ENCODE measurements around the gene C14orf180. TPM values are rescaled to one million over a fixed set of nuclear protein-coding genes. Genes with fewer than 3 reads are reported as not detected.

C14orf180 gene
- total RNA-seq, 5 donors from 2014 or later (not counting 1 experiment from before 2014, with no cell fraction given) = not detected

DNA sequence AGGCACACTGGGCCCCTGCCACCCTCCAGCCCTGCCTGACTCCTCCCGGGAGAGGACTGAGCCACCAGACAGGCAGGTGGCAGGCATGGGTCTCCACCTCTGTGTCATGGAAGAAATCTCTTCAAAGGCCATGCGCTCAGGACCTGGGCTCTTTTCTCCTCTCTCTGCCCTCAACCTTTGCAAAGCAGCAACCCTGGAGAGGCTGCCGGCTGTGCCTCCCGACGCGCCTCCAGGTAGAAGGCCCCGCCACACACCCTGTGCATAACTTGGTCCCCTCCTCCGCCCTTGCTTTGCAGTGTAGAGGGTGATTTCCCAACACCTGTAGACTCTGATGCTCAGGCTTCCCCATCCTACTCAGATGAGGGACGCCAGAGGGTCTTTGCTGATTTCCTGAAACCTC, 53.2 kb downstream of the C14orf180 start:
- no peaks in the 10 kb centered on the region for H3K4me1 Mint-ChIP-seq
- WGBS (ENCODE audit: insufficient coverage) = 57% methylated on average over 2 of the region's 9 CpGs
- no peak overlapping the region for H3K27ac Mint-ChIP-seq
- H3K36me3 ChIP-seq (ENCODE audit: control insufficient read depth in 2 of 2, extremely low read depth in 1 of 2, insufficient read depth in 1 of 2, low read length in 1 of 2) = no peaks in the 10 kb centered on the region
- H3K9me3 Mint-ChIP-seq = peaks cover 3 to 14% (median 11%) of the 10 kb centered on the region in 3 donors
- no peak overlapping the region for H3K27ac ChIP-seq (ENCODE audit: low read length)
- H3K27me3 ChIP-seq (replicated peaks in 1 of 2; ENCODE audit: control insufficient read depth in 2 of 2, extremely low read depth in 1 of 2, insufficient read depth in 2 of 2, low read length in 1 of 2) = peaks cover 0 to 40% of the 10 kb centered on the region in 2 experiments
- no peak overlapping the region for H3K4me3 ChIP-seq (ENCODE audit: control insufficient read depth in 1 of 2, extremely low read depth in 1 of 2, low read length in 1 of 2)
- ChIA-PET POLR2A (no interaction called here), CTCF (interaction anchor here in 1 of 2 donors (0.6 kb wide), 1 partner anchor 9 kb away, joined by 3 read pairs; no protein-coding TSS in a partner anchor)
- no peaks in the 10 kb centered on the region for H3K27me3 Mint-ChIP-seq
- no peaks in the 10 kb centered on the region for H3K9me3 ChIP-seq
- no peaks in the 10 kb centered on the region for H3K4me1 ChIP-seq (ENCODE audit: control insufficient read depth in 1 of 2, extremely low read depth in 1 of 2, insufficient read depth in 2 of 2, low read length in 2 of 2)
- DNase-seq = no peak
- ATAC-seq (replicated peaks in 1 of 4) = no peak
- peaks cover 3% of the 10 kb centered on the region for H3K36me3 Mint-ChIP-seq
- no peak overlapping the region for H3K4me3 Mint-ChIP-seq

DNA sequence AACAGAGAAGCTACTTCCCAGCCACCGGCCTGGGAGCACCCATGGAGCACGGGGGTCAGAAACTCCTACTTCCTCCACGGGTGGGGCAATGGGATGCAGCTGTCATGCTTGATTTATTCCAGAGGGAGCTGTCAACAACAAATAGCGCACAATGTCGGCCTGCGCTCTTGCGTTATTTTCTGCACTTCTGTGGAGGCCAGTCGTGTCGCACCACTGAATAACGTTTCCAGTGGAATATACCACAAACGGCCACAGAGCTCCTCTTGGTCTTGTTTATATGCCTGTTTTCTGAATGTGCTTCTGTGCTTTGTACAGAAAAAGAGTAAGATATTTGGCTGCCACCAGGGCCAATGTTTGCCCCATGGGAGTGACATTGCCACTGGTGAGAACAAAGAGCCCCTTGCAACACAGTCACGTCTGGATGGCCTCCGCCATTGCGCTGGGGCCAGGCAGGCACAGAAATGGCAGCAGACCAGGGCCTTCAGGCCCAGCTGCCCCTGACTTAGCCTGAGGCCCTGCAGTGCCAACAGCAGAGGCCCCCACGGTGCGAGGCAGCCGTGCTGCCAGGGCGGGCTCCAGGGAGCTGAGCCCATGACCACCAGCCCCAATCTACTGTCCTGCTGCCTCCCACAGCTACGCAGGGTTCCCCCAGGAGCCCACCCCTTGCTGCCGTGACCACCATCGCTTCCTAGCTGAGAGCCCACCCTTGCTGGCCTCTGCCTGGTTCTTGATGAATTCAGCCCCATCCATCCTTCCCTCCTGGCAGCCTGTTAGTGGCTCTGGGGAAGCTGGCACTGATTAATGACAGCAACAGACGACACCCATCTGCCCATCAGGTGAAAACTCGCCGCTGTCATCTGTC, 53.9 kb downstream of the C14orf180 start:
- no peaks in the 10 kb centered on the region for H3K9me3 ChIP-seq
- H3K4me1 ChIP-seq (ENCODE audit: control insufficient read depth in 1 of 2, extremely low read depth in 1 of 2, insufficient read depth in 2 of 2, low read length in 2 of 2) = no peaks in the 10 kb centered on the region
- ATAC-seq (replicated peaks in 1 of 4) (no peak), DNase-seq (no peak)
- no peak overlapping the region for H3K4me3 ChIP-seq (ENCODE audit: control insufficient read depth in 1 of 2, extremely low read depth in 1 of 2, low read length in 1 of 2)
- peaks cover 0 to 3% of the 10 kb centered on the region in 2 donors for H3K27me3 Mint-ChIP-seq
- no peak overlapping the region for H3K27ac Mint-ChIP-seq
- H3K9me3 Mint-ChIP-seq = peaks cover 3 to 10% (median 6%) of the 10 kb centered on the region in 3 donors
- peaks cover 3% of the 10 kb centered on the region for H3K36me3 Mint-ChIP-seq
- no peak overlapping the region for H3K4me3 Mint-ChIP-seq
- ChIA-PET CTCF (interaction anchor here in 1 of 2 donors (0.6 kb wide), 1 partner anchor 621 kb away, joined by 3 read pairs; no protein-coding TSS in a partner anchor), POLR2A (no interaction called here)
- WGBS (ENCODE audit: insufficient coverage) = 82% methylated on average over 21 of the region's 24 CpGs
- H3K4me1 Mint-ChIP-seq = no peaks in the 10 kb centered on the region
- H3K27ac ChIP-seq (ENCODE audit: low read length) = no peak overlapping the region
- peaks cover 0 to 44% of the 10 kb centered on the region in 2 experiments for H3K27me3 ChIP-seq (replicated peaks in 1 of 2; ENCODE audit: control insufficient read depth in 2 of 2, extremely low read depth in 1 of 2, insufficient read depth in 2 of 2, low read length in 1 of 2)
- no peaks in the 10 kb centered on the region for H3K36me3 ChIP-seq (ENCODE audit: control insufficient read depth in 2 of 2, extremely low read depth in 1 of 2, insufficient read depth in 1 of 2, low read length in 1 of 2)

DNA sequence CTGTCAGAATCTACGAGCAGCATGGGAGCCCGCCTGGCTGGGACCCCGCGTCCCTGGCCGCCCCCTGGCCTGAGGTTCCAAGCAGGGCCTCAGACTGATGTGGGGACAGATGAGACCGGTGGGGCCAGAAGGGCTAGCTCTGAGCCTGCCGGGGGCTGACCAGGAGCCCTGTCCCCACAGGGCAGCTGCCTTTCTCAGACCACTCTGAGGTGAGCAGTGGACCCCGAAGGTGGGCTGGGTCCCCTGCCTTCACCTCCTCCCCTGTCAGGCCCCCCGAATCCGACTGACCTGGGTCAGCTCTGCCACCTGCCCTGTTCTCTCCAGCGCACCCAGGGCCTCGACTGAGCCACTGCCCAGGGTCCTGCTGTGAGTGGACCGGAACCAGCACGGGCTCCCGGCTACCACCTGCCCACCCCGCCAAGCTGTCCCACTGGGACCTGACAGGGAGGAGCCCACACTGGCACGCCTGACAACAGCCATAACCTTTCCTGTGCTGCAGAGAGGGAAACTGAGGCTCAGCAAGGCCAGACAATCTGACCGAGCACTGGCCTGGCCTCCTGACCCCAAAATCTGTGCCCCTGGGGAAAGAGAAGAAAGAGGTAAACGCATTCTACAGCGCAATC, 54.7 kb downstream of the C14orf180 start:
- Mint-ChIP-seq H3K4me1 (no peaks in the 10 kb centered on the region), H3K36me3 (no peaks in the 10 kb centered on the region), H3K9me3 (peaks cover under 1 to 6% (median 2%) of the 10 kb centered on the region in 3 donors), H3K27me3 (peaks cover 0 to 10% of the 10 kb centered on the region in 2 donors), H3K4me3 (no peak overlapping the region), H3K27ac (no peak overlapping the region)
- no peak for ATAC-seq (replicated peaks in 1 of 4)
- Histone ChIP-seq H3K4me3 (ENCODE audit: control insufficient read depth in 1 of 2, extremely low read depth in 1 of 2, low read length in 1 of 2) (no peak overlapping the region), H3K27me3 (replicated peaks in 1 of 2; ENCODE audit: control insufficient read depth in 2 of 2, extremely low read depth in 1 of 2, insufficient read depth in 2 of 2, low read length in 1 of 2) (peaks cover 0 to 47% of the 10 kb centered on the region in 2 experiments), H3K4me1 (ENCODE audit: control insufficient read depth in 1 of 2, extremely low read depth in 1 of 2, insufficient read depth in 2 of 2, low read length in 2 of 2) (no peaks in the 10 kb centered on the region), H3K9me3 (no peaks in the 10 kb centered on the region), H3K27ac (ENCODE audit: low read length) (no peak overlapping the region), H3K36me3 (ENCODE audit: control insufficient read depth in 2 of 2, extremely low read depth in 1 of 2, insufficient read depth in 1 of 2, low read length in 1 of 2) (no peaks in the 10 kb centered on the region)
- WGBS (ENCODE audit: insufficient coverage) = 86% methylated on average over 19 of the region's 20 CpGs
- ChIA-PET POLR2A (no interaction called here), CTCF (no interaction called here)
- no peak for DNase-seq

DNA sequence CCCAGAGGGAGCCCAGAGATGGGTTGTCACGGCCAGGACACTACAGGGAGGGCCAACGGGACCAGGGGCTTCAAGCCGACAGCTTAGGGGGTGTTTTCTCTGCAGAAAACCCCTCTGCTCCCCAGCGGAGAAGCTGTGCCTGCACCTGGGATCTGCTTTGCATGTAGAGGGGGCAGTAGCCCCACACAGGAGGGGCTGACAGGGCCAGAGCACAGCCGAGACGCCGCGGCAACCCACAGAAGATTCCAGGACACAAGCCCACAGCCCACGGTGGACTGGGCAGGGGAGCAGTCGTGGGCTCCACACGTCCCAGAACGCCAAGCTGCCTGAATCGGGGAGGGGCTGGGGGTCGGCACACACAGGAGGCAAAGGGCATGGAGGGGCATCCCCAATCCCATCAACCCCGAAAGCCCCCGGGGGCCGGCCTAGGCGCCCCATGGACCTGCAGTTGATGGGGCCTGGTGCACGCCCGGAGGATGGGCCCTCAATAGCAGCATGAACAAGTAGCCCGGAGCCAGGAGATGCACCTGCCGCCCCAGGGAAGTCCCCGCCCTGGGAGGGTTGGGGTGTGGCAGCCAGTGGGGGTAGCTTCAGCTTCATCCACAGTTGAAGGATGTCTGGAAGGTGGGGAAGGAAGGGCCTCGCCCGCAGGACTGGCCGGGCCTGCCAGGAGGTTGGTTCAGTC, 55.5 kb downstream of the C14orf180 start:
- 79% methylated on average over 21 of the region's 26 CpGs for WGBS (ENCODE audit: insufficient coverage)
- Mint-ChIP-seq H3K9me3 (peaks cover 0 to under 1% (median 0%) of the 10 kb centered on the region in 3 donors), H3K4me3 (no peak overlapping the region), H3K36me3 (no peaks in the 10 kb centered on the region), H3K27ac (no peak overlapping the region), H3K4me1 (peaks cover 0 to 4% (median 1%) of the 10 kb centered on the region in 3 donors), H3K27me3 (peaks cover 5 to 16% of the 10 kb centered on the region in 2 donors)
- Histone ChIP-seq H3K36me3 (ENCODE audit: control insufficient read depth in 2 of 2, extremely low read depth in 1 of 2, insufficient read depth in 1 of 2, low read length in 1 of 2) (no peaks in the 10 kb centered on the region), H3K27me3 (replicated peaks in 1 of 2; ENCODE audit: control insufficient read depth in 2 of 2, extremely low read depth in 1 of 2, insufficient read depth in 2 of 2, low read length in 1 of 2) (peaks cover 0 to 55% of the 10 kb centered on the region in 2 experiments), H3K9me3 (no peaks in the 10 kb centered on the region), H3K4me1 (ENCODE audit: control insufficient read depth in 1 of 2, extremely low read depth in 1 of 2, insufficient read depth in 2 of 2, low read length in 2 of 2) (peaks cover 0 to 3% of the 10 kb centered on the region in 2 experiments), H3K27ac (ENCODE audit: low read length) (no peak overlapping the region), H3K4me3 (ENCODE audit: control insufficient read depth in 1 of 2, extremely low read depth in 1 of 2, low read length in 1 of 2) (no peak overlapping the region)
- ATAC-seq (replicated peaks in 1 of 4) = no peak
- ChIA-PET CTCF (no interaction called here), POLR2A (no interaction called here)
- DNase-seq = no peak

DNA sequence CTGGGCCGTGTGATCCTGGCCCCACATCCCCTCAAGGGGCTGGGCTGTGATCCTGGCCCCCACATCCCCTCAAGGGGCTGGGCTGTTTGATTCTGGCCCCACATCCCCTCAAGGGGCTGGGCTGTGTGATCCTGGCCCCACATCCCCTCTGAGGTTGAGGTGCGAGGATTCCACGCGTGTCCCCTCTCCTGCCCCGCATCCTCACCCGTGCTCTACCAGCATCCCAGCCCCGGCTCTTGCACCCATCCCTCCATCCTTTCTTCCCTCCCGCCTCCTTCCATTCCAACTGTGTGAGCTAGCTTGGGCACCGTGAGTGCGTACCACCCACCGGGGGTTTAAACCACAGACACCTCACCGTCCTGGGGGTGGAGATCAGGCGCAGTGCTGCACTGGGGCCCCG, 56.2 kb downstream of the C14orf180 start:
- Histone ChIP-seq H3K4me1 (ENCODE audit: control insufficient read depth in 1 of 2, extremely low read depth in 1 of 2, insufficient read depth in 2 of 2, low read length in 2 of 2) (peaks cover 0 to 7% of the 10 kb centered on the region in 2 experiments), H3K27ac (ENCODE audit: low read length) (no peak overlapping the region), H3K27me3 (replicated peaks in 1 of 2; ENCODE audit: control insufficient read depth in 2 of 2, extremely low read depth in 1 of 2, insufficient read depth in 2 of 2, low read length in 1 of 2) (peaks cover 0 to 62% of the 10 kb centered on the region in 2 experiments), H3K36me3 (ENCODE audit: control insufficient read depth in 2 of 2, extremely low read depth in 1 of 2, insufficient read depth in 1 of 2, low read length in 1 of 2) (no peaks in the 10 kb centered on the region), H3K9me3 (no peaks in the 10 kb centered on the region), H3K4me3 (ENCODE audit: control insufficient read depth in 1 of 2, extremely low read depth in 1 of 2, low read length in 1 of 2) (no peak overlapping the region)
- Mint-ChIP-seq H3K9me3 (no peaks in the 10 kb centered on the region), H3K4me1 (peaks cover 0 to 6% (median 3%) of the 10 kb centered on the region in 3 donors), H3K4me3 (no peak overlapping the region), H3K27me3 (peaks cover 5 to 16% of the 10 kb centered on the region in 2 donors), H3K36me3 (no peaks in the 10 kb centered on the region), H3K27ac (no peak overlapping the region)
- CTCF ChIA-PET = no interaction called here
- ATAC-seq (replicated peaks in 1 of 4) = no peak
- 71% methylated on average over 9 of the region's 14 CpGs for WGBS (ENCODE audit: insufficient coverage)
- DNase-seq = no peak
- POLR2A ChIA-PET = no interaction called here

DNA sequence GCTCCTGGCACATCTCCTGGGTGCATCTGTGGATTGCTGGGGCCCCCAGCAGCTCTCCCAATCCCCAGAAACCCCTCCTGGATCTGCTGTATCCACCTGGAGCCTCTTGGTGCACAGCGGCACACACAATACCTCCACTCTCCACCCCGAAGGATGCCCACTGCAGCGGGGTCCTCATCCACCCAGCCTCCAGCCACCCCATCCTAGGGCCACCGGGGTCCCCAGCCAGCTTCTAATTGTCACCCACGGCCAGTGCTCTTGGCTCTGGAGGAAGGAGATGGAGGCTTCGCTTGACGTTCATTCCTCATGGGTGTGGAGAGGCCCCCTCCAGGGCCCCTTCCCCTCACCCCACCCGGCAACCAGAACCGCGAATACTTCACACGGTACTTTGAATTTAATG, 56.6 kb downstream of the C14orf180 start:
- Mint-ChIP-seq H3K36me3 (no peaks in the 10 kb centered on the region), H3K27me3 (peaks cover 5 to 16% of the 10 kb centered on the region in 2 donors), H3K27ac (no peak overlapping the region), H3K9me3 (no peaks in the 10 kb centered on the region), H3K4me3 (no peak overlapping the region), H3K4me1 (peaks cover 0 to 6% (median 3%) of the 10 kb centered on the region in 3 donors)
- peaks cover 0 to 64% of the 10 kb centered on the region in 2 experiments for H3K27me3 ChIP-seq (replicated peaks in 1 of 2; ENCODE audit: control insufficient read depth in 2 of 2, extremely low read depth in 1 of 2, insufficient read depth in 2 of 2, low read length in 1 of 2)
- 100% methylated on average over 1 of the region's 11 CpGs for WGBS (ENCODE audit: insufficient coverage)
- no peaks in the 10 kb centered on the region for H3K36me3 ChIP-seq (ENCODE audit: control insufficient read depth in 2 of 2, extremely low read depth in 1 of 2, insufficient read depth in 1 of 2, low read length in 1 of 2)
- no peak overlapping the region for H3K4me3 ChIP-seq (ENCODE audit: control insufficient read depth in 1 of 2, extremely low read depth in 1 of 2, low read length in 1 of 2)
- H3K4me1 ChIP-seq (ENCODE audit: control insufficient read depth in 1 of 2, extremely low read depth in 1 of 2, insufficient read depth in 2 of 2, low read length in 2 of 2) = peaks cover 0 to 7% of the 10 kb centered on the region in 2 experiments
- no peaks in the 10 kb centered on the region for H3K9me3 ChIP-seq
- ChIA-PET CTCF (no interaction called here), POLR2A (no interaction called here)
- H3K27ac ChIP-seq (ENCODE audit: low read length) = no peak overlapping the region
- DNase-seq = no peak
- ATAC-seq (replicated peaks in 1 of 4) = no peak
